H1 (cell line): ENCODE measurements around the gene CD44. TPM values are rescaled to one million over a fixed set of nuclear protein-coding genes. Genes with fewer than 3 reads are reported as not detected.

Experiments used
- CTCF ChIA-PET: fragments of 300-600 bp; sonication (Branson Sonifier 250); formaldehyde crosslinking; loops from one replicate; lab custom pipeline; 2021; ENCODE audit not compliant: partially characterized antibody; lab: Charles Lee
- POLR2A ChIA-PET: fragments of 300-600 bp; sonication (Branson Sonifier 250); formaldehyde crosslinking; loops from one replicate; lab custom pipeline; 2021; ENCODE audit warnings: inconsistent platforms; ENCODE audit not compliant: partially characterized antibody; lab: Charles Lee
- DNase-seq, 2 experiments: peaks; one replicate each; pipeline versions ENCODE4 v3.0.0 to v3.0.0-alpha.2; 2010 to 2022; ENCODE audit warnings: low spot score in 2 of 2, low read depth in 1 of 2, mixed read lengths in 1 of 2
- FAIRE-seq: peaks from 2 replicates; lab custom pipeline; 2011; peaks lifted over from hg19 to GRCh38; lab: Jason Lieb, UNC
- H2AFZ ChIP-seq: 2 replicates; pipeline ENCODE4 v1.8.1; 2012; ENCODE audit warnings: low read length, inconsistent platforms
- H2AK5ac ChIP-seq: 2 replicates; pipeline ENCODE4 v1.6.1; 2013; ENCODE audit warnings: low read depth, low read length
- H2BK120ac ChIP-seq: replicated peaks from 2 replicates; pipeline ENCODE3; 2013; ENCODE audit warnings: low read depth, low read length, inconsistent platforms
- H2BK12ac ChIP-seq: 2 replicates; pipeline ENCODE4 v1.6.1; 2013; ENCODE audit warnings: low read depth, low read length
- H2BK15ac ChIP-seq: 2 replicates; pipeline ENCODE4 v1.6.1; 2013; ENCODE audit warnings: low read length
- H2BK20ac ChIP-seq: 2 replicates; pipeline ENCODE4 v1.6.1; 2013; ENCODE audit warnings: low read length
- H2BK5ac ChIP-seq: 2 replicates; pipeline ENCODE4 v1.6.1; 2013; ENCODE audit warnings: low read depth, low read length
- H3K14ac ChIP-seq: 2 replicates; pipeline ENCODE4 v1.6.1; 2013; ENCODE audit warnings: inconsistent platforms; ENCODE audit not compliant: insufficient read length
- H3K18ac ChIP-seq: 2 replicates; pipeline ENCODE4 v1.6.1; 2013; ENCODE audit warnings: low read length; ENCODE audit errors: extremely low read depth
- H3K23ac ChIP-seq: 2 replicates; pipeline ENCODE4 v1.6.1; 2013; ENCODE audit warnings: inconsistent platforms; ENCODE audit not compliant: insufficient read length
- H3K23me2 ChIP-seq: 2 replicates; pipeline ENCODE4 v1.6.1; 2013; ENCODE audit warnings: low read depth, low read length
- H3K27ac ChIP-seq: 2 replicates; pipeline ENCODE4 v1.6.1; 2011; ENCODE audit warnings: low read depth, low read length, inconsistent platforms
- H3K27me3 ChIP-seq, 4 experiments: replicated peaks in 1 of 4; 1 replicate in 1 of 4; 2 replicates in 3 of 4; pipeline versions ENCODE4 v1.6.1 to v1.8.1; 2011 to 2013; ENCODE audit warnings: low read length in 3 of 4, mild to moderate bottlenecking in 3 of 4, inconsistent platforms in 2 of 4, mixed read lengths in 2 of 4, moderate library complexity in 1 of 4; ENCODE audit not compliant: control insufficient read depth in 3 of 4, insufficient read depth in 3 of 4; ENCODE audit errors: extremely low read depth in 1 of 4
- H3K36me3 ChIP-seq, 4 experiments: 2 replicates each; pipeline versions ENCODE4 v1.6.1 to v1.8.1; 2011 to 2013; ENCODE audit warnings: mild to moderate bottlenecking in 4 of 4, low read length in 3 of 4, moderate library complexity in 2 of 4, control low read depth in 1 of 4, inconsistent platforms in 1 of 4; ENCODE audit not compliant: insufficient read depth in 4 of 4, control insufficient read depth in 2 of 4
- H3K4ac ChIP-seq: replicated peaks from 2 replicates; pipeline ENCODE3; 2013; ENCODE audit warnings: low read length, low read depth, mixed read lengths, inconsistent platforms; ENCODE audit not compliant: insufficient read length
- H3K4me1 ChIP-seq, 4 experiments: replicated peaks in 1 of 4; 1 replicate in 1 of 4; 2 replicates in 3 of 4; pipeline versions ENCODE4 v1.6.1 to v1.8.1; 2011 to 2013; ENCODE audit warnings: low read length in 3 of 4, inconsistent platforms in 2 of 4, mixed read lengths in 1 of 4; ENCODE audit not compliant: insufficient read depth in 4 of 4, control insufficient read depth in 3 of 4
- H3K4me2 ChIP-seq, 2 experiments: 2 replicates each; pipeline versions ENCODE4 v1.6.1 to v1.8.1; 2011 to 2013; ENCODE audit warnings: low read depth in 2 of 2, low read length in 2 of 2, control low read depth in 1 of 2, inconsistent platforms in 1 of 2, mild to moderate bottlenecking in 1 of 2; ENCODE audit not compliant: insufficient read depth in 1 of 2
- H3K4me3 ChIP-seq, 4 experiments: fragments of 200-600, 300-600 bp in 1 of 4; sonication (generic), shearing (Covaris generic), sonication (Bioruptor Twin) in 1 of 4; 2 replicates each; pipeline versions ENCODE4 v1.5.1 to v1.8.1; 2011 to 2016; ENCODE audit warnings: low read length in 4 of 4, low read depth in 3 of 4, control low read depth in 2 of 4, inconsistent platforms in 2 of 4, mild to moderate bottlenecking in 2 of 4, mixed read lengths in 1 of 4, moderate library complexity in 1 of 4; ENCODE audit not compliant: insufficient read depth in 2 of 4; ENCODE audit errors: extremely low read depth in 1 of 4
- H3K56ac ChIP-seq: replicated peaks from 2 replicates; pipeline ENCODE3; 2013; ENCODE audit warnings: low read depth, mild to moderate bottlenecking, mixed read lengths, low read length, inconsistent platforms; ENCODE audit not compliant: insufficient read length
- H3K79me1 ChIP-seq: 2 replicates; pipeline ENCODE4 v1.6.1; 2013; ENCODE audit warnings: low read depth, low read length, control low read depth
- H3K79me2 ChIP-seq, 2 experiments: 2 replicates each; pipeline versions ENCODE4 v1.6.1 to v1.8.1; 2012 to 2013; ENCODE audit warnings: low read length in 2 of 2, mild to moderate bottlenecking in 2 of 2, inconsistent platforms in 1 of 2; ENCODE audit not compliant: insufficient read depth in 2 of 2, control insufficient read depth in 1 of 2
- H3K9ac ChIP-seq, 4 experiments: replicated peaks in 1 of 4; 1 replicate in 1 of 4; 2 replicates in 3 of 4; pipeline versions ENCODE4 v1.6.1 to v1.8.1; 2011 to 2013; ENCODE audit warnings: low read depth in 3 of 4, low read length in 3 of 4, control low read depth in 2 of 4, mild to moderate bottlenecking in 2 of 4, moderate library complexity in 2 of 4, inconsistent platforms in 1 of 4; ENCODE audit errors: extremely low read depth in 1 of 4
- H3K9me3 ChIP-seq, 2 experiments: 2 replicates each; pipeline versions ENCODE4 v1.6.1 to v1.8.1; 2012 to 2013; ENCODE audit warnings: mild to moderate bottlenecking in 2 of 2, moderate library complexity in 2 of 2, control low read depth in 1 of 2, inconsistent platforms in 1 of 2, low read depth in 1 of 2, low read length in 1 of 2, mixed read lengths in 1 of 2; ENCODE audit not compliant: insufficient read depth in 2 of 2
- H4K20me1 ChIP-seq, 2 experiments: replicated peaks in 1 of 2; 2 replicates each; pipeline versions ENCODE3 to v1.8.1; 2011 to 2013; ENCODE audit warnings: inconsistent platforms in 2 of 2, low read length in 2 of 2, mild to moderate bottlenecking in 1 of 2; ENCODE audit not compliant: insufficient read depth in 2 of 2, control insufficient read depth in 1 of 2
- H4K5ac ChIP-seq: 2 replicates; pipeline ENCODE4 v1.6.1; 2013; ENCODE audit warnings: low read length, low read depth, mixed read lengths, inconsistent platforms; ENCODE audit not compliant: insufficient read length
- H4K8ac ChIP-seq: 2 replicates; pipeline ENCODE4 v1.8.0; 2013; ENCODE audit warnings: mild to moderate bottlenecking, moderate library complexity, low read length, inconsistent platforms; ENCODE audit not compliant: insufficient read depth; ENCODE audit errors: extremely low read depth
- H4K91ac ChIP-seq: replicated peaks from 2 replicates; pipeline ENCODE3; 2013; ENCODE audit warnings: low read length, mixed read lengths, inconsistent platforms; ENCODE audit not compliant: insufficient read length
- CHD2 ChIP-seq: IDR thresholded peaks from 2 replicates; pipeline ENCODE4 v1.6.1; 2012; ENCODE audit warnings: low read length, improper control_type of control experiment
- CTBP2 ChIP-seq: IDR thresholded peaks from 2 replicates; pipeline ENCODE4 v1.7.0; 2011; ENCODE audit warnings: borderline replicate concordance, mild to moderate bottlenecking, moderate library complexity, mixed read lengths, low read length; ENCODE audit not compliant: insufficient read depth, insufficient read length
- CTCF ChIP-seq, 3 experiments: IDR thresholded peaks; 1 replicate in 2 of 3; 2 replicates in 1 of 3; pipeline versions ENCODE4 v1.5.1 to v1.6.1; 2011; ENCODE audit warnings: low read length in 3 of 3, mild to moderate bottlenecking in 3 of 3, inconsistent platforms in 2 of 3, low read depth in 1 of 3, moderate library complexity in 1 of 3; ENCODE audit not compliant: insufficient read depth in 1 of 3; ENCODE audit errors: control extremely low read depth in 1 of 3
- GABPA ChIP-seq: IDR thresholded peaks from 2 replicates; pipeline ENCODE4 v1.6.1; 2011; ENCODE audit warnings: mild to moderate bottlenecking, low read length, moderate library complexity, borderline replicate concordance; ENCODE audit not compliant: insufficient read depth
- JUND ChIP-seq: IDR thresholded peaks from 2 replicates; pipeline ENCODE4 v1.6.1; 2011; ENCODE audit warnings: mild to moderate bottlenecking, improper control_type of control experiment, low read length
- KDM4A ChIP-seq: IDR thresholded peaks from one replicate; pipeline ENCODE4 v1.7.1; 2012; ENCODE audit warnings: low read depth, mild to moderate bottlenecking, moderate library complexity, low read length, inconsistent platforms; ENCODE audit not compliant: severe bottlenecking
- POU5F1 ChIP-seq: IDR thresholded peaks from 2 replicates; pipeline ENCODE4 v1.6.1; 2011; ENCODE audit warnings: low read depth, mild to moderate bottlenecking, low read length, moderate library complexity
- SP1 ChIP-seq: IDR thresholded peaks from 2 replicates; pipeline ENCODE4 v1.6.1; 2011; ENCODE audit warnings: low read depth, low read length
- SP2 ChIP-seq: IDR thresholded peaks from 2 replicates; pipeline ENCODE4 v1.6.1; 2012; ENCODE audit warnings: mild to moderate bottlenecking, low read length, inconsistent platforms
- TEAD4 ChIP-seq: IDR thresholded peaks from 2 replicates; pipeline ENCODE4 v1.6.1; 2012; ENCODE audit warnings: low read depth, low read length, inconsistent platforms, mixed read lengths
- USF2 ChIP-seq: IDR thresholded peaks from 2 replicates; pipeline ENCODE4 v1.6.1; 2011; ENCODE audit warnings: low read length, improper control_type of control experiment
- WGBS, 2 experiments: shearing (Covaris generic) in 1 of 2; methylation state at CpG; one replicate each; pipeline versions ENCODE4 v1.1.6 to v1.1.7; 2013 to 2015; ENCODE audit warnings: low lambda C conversion rate in 2 of 2, mixed read lengths in 2 of 2, inconsistent platforms in 1 of 2, low coverage in 1 of 2, missing lambda C conversion rate in 1 of 2; ENCODE audit not compliant: insufficient replicate concordance in 2 of 2, insufficient coverage in 1 of 2, insufficient read length in 1 of 2; ENCODE audit errors: extremely low coverage in 1 of 2, missing lambda C conversion rate in 1 of 2; 5-methylcytosine and 5-hydroxymethylcytosine counted together
- polyA plus RNA-seq, 7 experiments: library from polyadenylated mRNA; depleted of rRNA in 3 of 7; stranded (reverse) in 5 of 7; unstranded in 2 of 7; fragments of >200 nt in 5 of 7; fragments of 200-250 nt in 2 of 7; gene quantifications; 1 replicate in 5 of 7; 2 replicates in 1 of 7; 4 replicates in 1 of 7; pipeline versions ENCODE4 v1.2.1 to v1.2.3, GENCODE V29; 2011 to 2013; ENCODE audit warnings: missing spikeins in 2 of 7, mixed read lengths in 2 of 7
- total RNA-seq: library from RNA; stranded (reverse); fragmentation: NEBNext Ultra II Directional; extraction: Animal tissue kit (Norgen Biotek cat#: 25700); gene quantifications from 2 replicates; pipeline ENCODE4 v1.2.1, GENCODE V29; 2021

CD44 gene
- total and polyA plus RNA-seq, 2 of the 8 experiments (the other 6 are each of a cell fraction or from before 2014, with no cell fraction given): 11.8 to 13.7 TPM

GRCh38 chr11:35243774-35244173 lies 104.8 kb downstream of the CD44 start:
- no peak overlapping the region for H3K9ac ChIP-seq
- no peak overlapping the region for H3K27ac ChIP-seq
- no peak overlapping the region for H4K91ac ChIP-seq
- H2BK12ac ChIP-seq: no peak overlapping the region
- no peak overlapping the region for H3K4me2 ChIP-seq
- CTCF ChIA-PET: interaction anchor here (1.0 to 1.5 kb wide), 2 partner anchors 60 to 227 kb away, joined by 3 to 5 read pairs; no protein-coding TSS in a partner anchor
- POLR2A ChIA-PET: no interaction called here
- no peak for DNase-seq
- H3K36me3 ChIP-seq: no peaks in the 10 kb centered on the region
- H3K27me3 ChIP-seq: no peaks in the 10 kb centered on the region; a peak in 1 of 7 replicates
- H4K8ac ChIP-seq: no peak overlapping the region
- no peaks in the 10 kb centered on the region for H4K20me1 ChIP-seq
- no peaks in the 10 kb centered on the region for H3K79me2 ChIP-seq
- no peak overlapping the region for H2AK5ac ChIP-seq
- no peak overlapping the region for H3K56ac ChIP-seq
- H3K23ac ChIP-seq: no peak overlapping the region
- no peak overlapping the region for H3K4me3 ChIP-seq
- H4K5ac ChIP-seq: no peak overlapping the region
- no peak overlapping the region for H2BK5ac ChIP-seq
- WGBS, 2 experiments: 97% methylated on average over 2 of the region's 2 CpGs; no CpG with 5 or more reads in 1 of the 2 experiments
- no peaks in the 10 kb centered on the region for H3K23me2 ChIP-seq
- H2BK120ac ChIP-seq: no peak overlapping the region
- H2BK15ac ChIP-seq: no peak overlapping the region
- H3K18ac ChIP-seq: no peak overlapping the region
- no peak overlapping the region for H2AFZ ChIP-seq
- H3K4ac ChIP-seq: no peak overlapping the region
- H3K4me1 ChIP-seq: no peaks in the 10 kb centered on the region
- no peaks in the 10 kb centered on the region for H3K9me3 ChIP-seq
- H3K14ac ChIP-seq: no peak overlapping the region
- H2BK20ac ChIP-seq: no peak overlapping the region
- FAIRE-seq: no peak
- no peaks in the 10 kb centered on the region for H3K79me1 ChIP-seq
- no peak for TF ChIP-seq JUND
- TF ChIP-seq SP1: no peak
- TF ChIP-seq TEAD4: no peak
- no peak for TF ChIP-seq KDM4A
- no peak for TF ChIP-seq CTBP2
- TF ChIP-seq CHD2: no peak
- TF ChIP-seq USF2: no peak
- TF ChIP-seq SP2: no peak
- TF ChIP-seq GABPA: no peak
- TF ChIP-seq CTCF (IDR thresholded peaks at IDR 0.05; ENCODE audit: control extremely low read depth in 1 of 3, insufficient read depth in 1 of 3, low read depth in 1 of 3, low read length in 3 of 3): no peak
- TF ChIP-seq POU5F1: no peak
